Urinary bladder (tissue), 4 donors: ENCODE results near the gene LAYN. TPM values are rescaled to one million over a fixed set of nuclear protein-coding genes. Genes with fewer than 3 reads are reported as not detected.

Experiments
- DNase-seq: peaks from one replicate; pipeline ENCODE4 v3.0.0-alpha.2; 2015; ENCODE audit errors: extremely low spot score
- H3K27ac ChIP-seq: one replicate; pipeline ENCODE4 v1.5.1; 2013; ENCODE audit warnings: low read depth, mild to moderate bottlenecking, moderate library complexity
- H3K36me3 ChIP-seq: one replicate; pipeline ENCODE4 v1.6.1; 2013; ENCODE audit warnings: mild to moderate bottlenecking, moderate library complexity; ENCODE audit not compliant: insufficient read depth
- H3K4me1 ChIP-seq: one replicate; pipeline ENCODE4 v1.6.1; 2013; ENCODE audit warnings: mild to moderate bottlenecking, moderate library complexity; ENCODE audit not compliant: insufficient read depth
- H3K4me3 ChIP-seq: one replicate; pipeline ENCODE4 v1.5.1; 2013; ENCODE audit warnings: low read depth, low read length
- WGBS: extraction: QIAGEN DNeasy Blood & Tissue Kit; methylation state at CpG from one replicate; pipeline ENCODE4 v1.1.7; 2013; 5-methylcytosine and 5-hydroxymethylcytosine counted together
- polyA plus RNA-seq: library from polyadenylated mRNA; stranded (reverse); fragments of 200-250 nt; gene quantifications from one replicate; pipeline ENCODE4 v1.2.3, GENCODE V29; 2013
- small RNA-seq: library from RNA; depleted of rRNA; stranded (forward); fragments of <200 nt; gene quantifications from one replicate; pipeline ENCODE3, GENCODE V24; 2014
- total RNA-seq: library from RNA; depleted of rRNA; stranded (reverse); fragments of >200 nt; gene quantifications from one replicate; pipeline ENCODE4 v1.2.3, GENCODE V29; 2014
- donor health status: healthy with polysubstance abuse.
- donor health status: healthy.

The LAYN gene
- total and polyA plus RNA-seq, 2 donors = 13.0 to 19.2 TPM

GRCh38 chr11:111602865-111603610, 62.5 kb downstream of the LAYN start:
- WGBS = 1% methylated on average over 44 of the region's 44 CpGs
- peak overlapping the region; percentile 73 for H3K4me3 ChIP-seq

GRCh38 chr11:111603611-111604130, 63.2 kb downstream of the LAYN start:
- no peak for DNase-seq
- Histone ChIP-seq H3K4me3 (peak overlapping the region; percentile 73), H3K4me1 (no peaks in the 10 kb centered on the region), H3K36me3 (no peaks in the 10 kb centered on the region), H3K27ac (no peak overlapping the region)
- WGBS = 12% methylated on average over 7 of the region's 7 CpGs

More at GRCh38 chr11:111602865-111603610, 62.5 kb downstream of the LAYN start:
- peak overlapping the region; percentile 93 for H3K27ac ChIP-seq
- DNase-seq = no peak
- H3K36me3 ChIP-seq = no peaks in the 10 kb centered on the region
- no peaks in the 10 kb centered on the region for H3K4me1 ChIP-seq

GRCh38 chr11:111604392-111605009, 64.0 kb downstream of the LAYN start:
- Histone ChIP-seq H3K4me1 (no peaks in the 10 kb centered on the region), H3K4me3 (no peak overlapping the region), H3K36me3 (no peaks in the 10 kb centered on the region), H3K27ac (no peak overlapping the region)
- DNase-seq = no peak
- 37% methylated on average over 9 of the region's 9 CpGs for WGBS

GRCh38 chr11:111605681-111606080, 65.2 kb downstream of the LAYN start:
- H3K27ac ChIP-seq = no peak overlapping the region
- no peak for DNase-seq
- 49% methylated on average over 4 of the region's 4 CpGs for WGBS
- H3K4me1 ChIP-seq = no peaks in the 10 kb centered on the region
- H3K36me3 ChIP-seq = no peaks in the 10 kb centered on the region
- no peak overlapping the region for H3K4me3 ChIP-seq

- Histone ChIP-seq H3K27ac (no peak overlapping the region), H3K36me3 (no peaks in the 10 kb centered on the region), H3K4me1 (no peaks in the 10 kb centered on the region), H3K4me3 (no peak overlapping the region)
- DNase-seq = no peak
These were observed 66.5 kb downstream of the LAYN start for GRCh38 chr11:111606986-111607385.

- no peak for DNase-seq
- Histone ChIP-seq H3K36me3 (no peaks in the 10 kb centered on the region), H3K27ac (no peak overlapping the region), H3K4me1 (no peaks in the 10 kb centered on the region), H3K4me3 (no peak overlapping the region)
- 88% methylated on average over 3 of the region's 3 CpGs for WGBS
These were observed 67.2 kb downstream of the LAYN start for GRCh38 chr11:111607751-111608150.

Small RNA genes lying within 50 kb of the gene (small RNA-seq; reads per million reads assigned to genes)
- 0.15 reads per million for gene MIR34B
- gene MIR34C = 1.7 reads per million, percentile 85 among the genes with 10 or more reads in this experiment

Other genes starting within 250 kb of the LAYN start
- gene POU2AF3, start 242.2 kb upstream of the LAYN start, total RNA-seq = 2.5 TPM
- gene POU2AF3, start 242.2 kb upstream of the LAYN start, polyA plus RNA-seq = 7.7 TPM
- gene POU2AF1, start 161.4 kb upstream of the LAYN start, total RNA-seq = 1.0 TPM
- gene POU2AF1, start 161.4 kb upstream of the LAYN start, polyA plus RNA-seq = 1.0 TPM
- gene BTG4, start 28.3 kb upstream of the LAYN start, total RNA-seq = not detected
- not detected for gene BTG4, start 28.3 kb upstream of the LAYN start, polyA plus RNA-seq
- gene HOATZ, start 25.9 kb upstream of the LAYN start, total RNA-seq = not detected
- gene HOATZ, start 25.9 kb upstream of the LAYN start, polyA plus RNA-seq = not detected
- gene SIK2, start 61.7 kb downstream of the LAYN start, total RNA-seq = 14.2 TPM
- 10.4 TPM for gene SIK2, start 61.7 kb downstream of the LAYN start, polyA plus RNA-seq
- gene PPP2R1B, start 225.7 kb downstream of the LAYN start, total RNA-seq = 22.7 TPM
- 6.8 TPM for gene PPP2R1B, start 225.7 kb downstream of the LAYN start, polyA plus RNA-seq